Upper lobe of left lung (tissue), 6 donors: ENCODE measurements around the gene CMKLR1. TPM values are rescaled to one million over a fixed set of nuclear protein-coding genes. Genes with fewer than 3 reads are reported as not detected.
A peak's percentile ranks its signal among the peaks of the same experiment; 100 is the strongest.

Experiments
- ATAC-seq, 2 donors: fragments of 200-7000 bp; cut with Tn5 transposase; one replicate each; pipeline ENCODE4 v1.9.1; 2022; ENCODE audit warnings: mild to moderate bottlenecking in 2 of 2, moderate library complexity in 2 of 2; ENCODE audit not compliant: low FRiP score in 2 of 2
- DNase-seq, 2 donors: peaks; one replicate each; pipeline ENCODE4 v3.0.0-alpha.2; 2019 to 2020
- H3K27ac ChIP-seq, 4 donors: fragments of 200-600 bp; sonication (generic); one replicate each; pipeline ENCODE4 v1.5.1; 2016 to 2019
- H3K27me3 ChIP-seq, 4 donors: fragments of 200-600 bp; sonication (generic); one replicate each; pipeline ENCODE4 v1.5.1; 2017 to 2019
- H3K36me3 ChIP-seq, 4 donors: fragments of 200-600 bp; sonication (generic); one replicate each; pipeline ENCODE4 v1.5.1; 2016 to 2019
- H3K4me1 ChIP-seq, 4 donors: fragments of 200-600 bp; sonication (generic); one replicate each; pipeline ENCODE4 v1.5.1; 2018 to 2019
- H3K4me3 ChIP-seq, 4 donors: fragments of 200-600 bp; sonication (generic); one replicate each; pipeline ENCODE4 v1.5.1; 2017 to 2019; ENCODE audit warnings: mild to moderate bottlenecking in 2 of 4, moderate library complexity in 1 of 4
- H3K9me3 ChIP-seq, 4 donors: fragments of 200-600 bp; sonication (generic); one replicate each; pipeline ENCODE4 v1.5.1; 2018 to 2019
- CTCF ChIP-seq, 6 experiments: fragments of 450-650 bp in 4 of 6; fragments of 200-600 bp in 2 of 6; sonication (generic) in 2 of 6; IDR thresholded peaks; one replicate each; pipeline ENCODE4 v1.5.1; 2016 to 2019; ENCODE audit warnings: antibody characterized with exemption in 6 of 6
- EP300 ChIP-seq, 4 donors: sonication (generic); formaldehyde crosslinking; IDR thresholded peaks; one replicate each; pipeline ENCODE4 v1.5.1; 2017; ENCODE audit warnings: antibody characterized with exemption in 4 of 4, control low read depth in 2 of 4
- POLR2A ChIP-seq, 4 donors: fragments of 450-650 bp; IDR thresholded peaks; one replicate each; pipeline ENCODE4 v1.5.1; 2016 to 2017; ENCODE audit warnings: antibody characterized with exemption in 4 of 4, mild to moderate bottlenecking in 2 of 4
- POLR2AphosphoS5 ChIP-seq, 2 donors: sonication (generic); formaldehyde crosslinking; IDR thresholded peaks; one replicate each; pipeline ENCODE4 v1.5.1; 2017; ENCODE audit warnings: antibody characterized with exemption in 2 of 2
- WGBS, 2 donors: methylation state at CpG; one replicate each; pipeline ENCODE4 v1.1.5; 2017 to 2018; 5-methylcytosine and 5-hydroxymethylcytosine counted together
- total RNA-seq, 6 donors: library from RNA; depleted of rRNA in 4 of 6; stranded (reverse); fragments of >200 nt in 4 of 6; gene quantifications; one replicate each; pipeline versions ENCODE4 v1.1.0 to v1.2.1, GENCODE V29; 2016 to 2021
- donor health status: DM: no; HTN: no; CAD: no; lungs with moderate emphysema.
- donor health status: DM: no; HTN: yes; CAD: no; lungs with severe emphysema.

CMKLR1 gene
- total RNA-seq, 6 donors from 2014 or later = 7.8 to 40.9 (median 19.9) TPM

DNA sequence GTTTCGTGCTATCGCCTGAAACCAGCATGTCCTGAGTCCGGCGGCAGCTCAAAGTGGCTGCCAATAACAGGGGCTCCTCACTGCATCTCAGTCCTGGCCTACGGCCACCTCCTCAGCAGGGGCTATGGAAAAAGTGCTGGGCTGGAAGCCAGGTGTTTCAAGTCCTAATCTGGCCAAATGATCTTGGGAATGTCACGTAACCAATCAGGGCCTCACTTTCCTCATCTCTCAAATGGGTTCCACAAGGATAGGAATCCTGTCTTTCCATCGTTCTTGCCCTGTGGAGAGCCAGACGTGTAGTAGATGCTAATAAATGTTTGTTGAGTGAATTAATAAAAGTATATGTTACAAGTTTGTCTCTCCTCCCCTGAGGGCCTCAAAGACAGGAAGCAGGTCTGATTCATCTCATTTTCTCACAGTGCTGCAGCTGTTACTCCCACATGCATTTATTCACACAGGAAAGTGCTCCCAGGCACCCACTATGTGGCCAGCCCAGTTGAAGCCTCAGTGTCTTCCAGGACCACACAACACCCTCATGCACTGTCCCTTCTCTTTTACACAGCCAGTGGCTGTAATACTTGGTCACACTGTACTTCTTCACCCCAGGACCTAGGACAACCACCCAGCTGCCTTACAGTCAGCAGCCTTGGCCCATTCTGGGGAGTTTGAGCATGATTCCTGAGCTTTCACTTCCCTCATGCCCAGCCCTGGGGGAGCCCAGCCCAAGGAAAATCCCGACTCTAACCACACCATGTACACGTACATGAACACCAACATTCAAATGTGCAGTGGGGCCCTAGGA lies 5.0 kb downstream of the CMKLR1 start:
- Histone ChIP-seq H3K4me3 (no peak overlapping the region), H3K36me3 (peaks cover 0 to 3% (median 0%) of the 10 kb centered on the region in 4 donors), H3K27me3 (no peaks in the 10 kb centered on the region), H3K4me1 (peaks cover 29 to 37% (median 30%) of the 10 kb centered on the region in 4 donors), H3K27ac (peak overlapping the region; percentile 15 to 64 (median 51)), H3K9me3 (no peaks in the 10 kb centered on the region)
- 74 to 76% methylated on average over 10 of the region's 10 CpGs for WGBS, 2 donors
- TF ChIP-seq CTCF (IDR thresholded peaks at IDR 0.05) (no peak), EP300 (IDR thresholded peaks at IDR 0.05) (no peak), POLR2A (IDR thresholded peaks at IDR 0.05) (peak in 1 of 4 donors; percentile 41)
- peak in 1 of 2 donors; percentile 31 for DNase-seq
- peak in 1 of 2 donors; percentile 23 for ATAC-seq

- peaks cover 0 to 3% (median 0%) of the 10 kb centered on the region in 4 donors for H3K36me3 ChIP-seq
- H3K4me1 ChIP-seq = peaks cover 29 to 44% (median 37%) of the 10 kb centered on the region in 4 donors
- 15 to 32% methylated on average over 2 to 3 of the region's 3 CpGs for WGBS, 2 donors
- no peak for TF ChIP-seq CTCF (IDR thresholded peaks at IDR 0.05)
- no peak for TF ChIP-seq EP300 (IDR thresholded peaks at IDR 0.05)
- peak; percentile 39 to 43 for TF ChIP-seq POLR2AphosphoS5 (IDR thresholded peaks at IDR 0.05)
- peak in 1 of 4 donors; percentile 27 for TF ChIP-seq POLR2A (IDR thresholded peaks at IDR 0.05)
- H3K9me3 ChIP-seq = no peaks in the 10 kb centered on the region
- DNase-seq (peak in 1 of 2 donors; percentile 77), ATAC-seq (peak; percentile 69 to 84)
- H3K27me3 ChIP-seq = no peaks in the 10 kb centered on the region
- no peak overlapping the region for H3K4me3 ChIP-seq
- peak overlapping the region; percentile 15 to 64 (median 51) for H3K27ac ChIP-seq
Observed at GRCh38 chr12:108332791-108333382, 6.2 kb downstream of the CMKLR1 start.

GRCh38 chr12:108328420-108328819 lies 10.7 kb downstream of the CMKLR1 start:
- no peak overlapping the region for H3K4me3 ChIP-seq
- H3K36me3 ChIP-seq = peaks cover 0 to 3% (median 0%) of the 10 kb centered on the region in 4 donors
- H3K27me3 ChIP-seq = no peaks in the 10 kb centered on the region
- WGBS, 2 donors = 76 to 81% methylated on average over 7 of the region's 7 CpGs
- H3K9me3 ChIP-seq = no peaks in the 10 kb centered on the region
- no peak for ATAC-seq
- TF ChIP-seq EP300 (IDR thresholded peaks at IDR 0.05) = no peak
- TF ChIP-seq POLR2A (IDR thresholded peaks at IDR 0.05) = no peak
- no peak for TF ChIP-seq CTCF (IDR thresholded peaks at IDR 0.05)
- TF ChIP-seq POLR2AphosphoS5 (IDR thresholded peaks at IDR 0.05) = no peak
- peak overlapping the region; percentile 34 to 80 (median 53) for H3K27ac ChIP-seq
- peaks cover 14 to 41% (median 28%) of the 10 kb centered on the region in 4 donors for H3K4me1 ChIP-seq
- no peak for DNase-seq

DNA sequence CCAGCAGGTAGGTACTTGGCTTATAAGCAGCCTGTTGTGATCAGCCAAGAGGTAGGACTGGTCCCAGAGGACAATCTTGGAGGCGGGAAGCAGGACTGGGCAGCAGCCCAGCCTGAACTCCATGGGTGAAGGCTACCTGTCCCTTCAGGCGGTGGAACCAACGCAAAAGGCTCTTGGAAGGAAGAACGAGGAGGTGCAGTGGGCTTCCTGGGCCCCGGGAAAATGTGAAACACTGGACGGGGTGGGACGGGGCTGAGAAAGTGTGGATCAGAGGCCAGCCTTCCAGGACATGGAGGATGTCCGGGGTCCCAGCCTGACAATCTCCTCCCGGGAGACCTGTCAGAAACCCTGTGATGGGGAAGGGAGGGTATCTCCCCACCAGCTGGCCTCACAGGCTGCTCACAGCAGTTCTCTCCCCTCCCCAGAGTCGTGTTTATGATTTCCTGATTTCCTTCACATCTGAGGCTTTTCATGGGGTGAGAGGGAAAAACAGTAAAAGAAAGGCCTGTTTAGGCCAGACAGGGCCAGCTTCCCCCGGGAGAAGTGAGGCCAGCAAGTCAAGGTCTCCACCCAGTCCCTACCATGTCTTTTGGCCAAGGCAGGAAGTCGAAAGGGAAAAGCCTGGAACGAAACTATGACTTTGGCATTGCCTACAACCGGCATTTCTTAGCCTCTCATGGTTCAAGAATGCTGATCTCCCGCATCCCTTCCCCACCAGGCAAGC lies 11.3 kb downstream of the CMKLR1 start:
- H3K9me3 ChIP-seq = no peaks in the 10 kb centered on the region
- WGBS, 2 donors = 67 to 68% methylated on average over 15 of the region's 15 CpGs
- H3K4me3 ChIP-seq = no peak overlapping the region
- peak in 1 of 2 donors; percentile 23 for ATAC-seq
- H3K27ac ChIP-seq = peak overlapping the region; percentile 34 to 80 (median 53)
- H3K36me3 ChIP-seq = peaks cover 0 to 3% (median 0%) of the 10 kb centered on the region in 4 donors
- H3K27me3 ChIP-seq = no peaks in the 10 kb centered on the region
- peaks cover 11 to 35% (median 23%) of the 10 kb centered on the region in 4 donors for H3K4me1 ChIP-seq
- no peak for DNase-seq
- TF ChIP-seq EP300 (IDR thresholded peaks at IDR 0.05) (no peak), POLR2AphosphoS5 (IDR thresholded peaks at IDR 0.05) (no peak), CTCF (IDR thresholded peaks at IDR 0.05) (no peak), POLR2A (IDR thresholded peaks at IDR 0.05) (no peak)
